CD4-positive, alpha-beta T cell treated with Interferon gamma for 1 hour (primary cell): ENCODE measurements around the gene NEK2.
A peak's percentile ranks its signal among the peaks of the same experiment; 100 is the strongest.
"Not testable (repeated sequence)": the region's sequence is repeated elsewhere in the genome, so short reads cannot be mapped to it uniquely, and the experiment has no call there.

Experiments
- DNase-seq: peaks from one replicate; pipeline ENCODE4 v3.0.0-alpha.2; 2020

Gene NEK2

GRCh38 chr1:211675230-211676105 is at the start of gene NEK2:
TSS of gene NEK2 (minus strand) at chr1:211675621. CDS start at chr1:211675479, 142 bp downstream.
- peak; percentile 82 for DNase-seq

GRCh38 chr1:211724687-211725196 is 49.3 kb upstream of the NEK2 start:
- no peak for DNase-seq

GRCh38 chr1:211723273-211723672 is 47.9 kb upstream of the NEK2 start:
- no peak for DNase-seq

- no peak for DNase-seq
These were observed 47.1 kb upstream of the NEK2 start for GRCh38 chr1:211722277-211723175.

- DNase-seq, result not testable (repeated sequence)
These were observed 41.1 kb upstream of the NEK2 start for GRCh38 chr1:211716555-211716954.

- no peak for DNase-seq
These were observed 40.5 kb upstream of the NEK2 start for GRCh38 chr1:211715971-211716370.

GRCh38 chr1:211714154-211714553 is 38.7 kb upstream of the NEK2 start:
- DNase-seq, result no peak

- no peak for DNase-seq
These were observed 37.8 kb upstream of the NEK2 start for GRCh38 chr1:211713231-211713630.

- DNase-seq, result no peak
These were observed 35.9 kb upstream of the NEK2 start for GRCh38 chr1:211711315-211711705.

- DNase-seq, result no peak
These were observed 35.3 kb upstream of the NEK2 start for GRCh38 chr1:211710566-211711314.

- no peak for DNase-seq
These were observed 33.5 kb upstream of the NEK2 start for GRCh38 chr1:211708926-211709325.

- no peak for DNase-seq
These were observed 32.6 kb upstream of the NEK2 start for GRCh38 chr1:211708006-211708405.

GRCh38 chr1:211705467-211706091 is 30.2 kb upstream of the NEK2 start:
- no peak for DNase-seq

- DNase-seq, result no peak
These were observed 29.1 kb upstream of the NEK2 start for GRCh38 chr1:211704543-211704942.

GRCh38 chr1:211703812-211704537 is 28.6 kb upstream of the NEK2 start:
- DNase-seq, result no peak

GRCh38 chr1:211701733-211702132 is 26.3 kb upstream of the NEK2 start:
- DNase-seq, result no peak

GRCh38 chr1:211699059-211699458 is 23.6 kb upstream of the NEK2 start:
- DNase-seq, result no peak

GRCh38 chr1:211698161-211699026 is 23.0 kb upstream of the NEK2 start:
- peak; percentile 68 for DNase-seq

GRCh38 chr1:211697356-211697755 is 21.9 kb upstream of the NEK2 start:
- DNase-seq, result peak; percentile 64

GRCh38 chr1:211695135-211695816 is 19.9 kb upstream of the NEK2 start:
- no peak for DNase-seq
